ENCODE data around the gene ST6GALNAC3. TPM values are rescaled to one million over a fixed set of nuclear protein-coding genes. Genes with fewer than 3 reads are reported as not detected.
"Not testable (repeated sequence)": the region's sequence is repeated elsewhere in the genome, so short reads cannot be mapped to it uniquely, and the experiment has no call there.

ST6GALNAC3 gene
- total RNA-seq, 2 donors from 2014 or later = 6.3 to 7.6 TPM

GRCh38 chr1:76048219-76048618, 26.3 kb upstream of the ST6GALNAC3 start:
- WGBS, 2 experiments (ENCODE audit: insufficient coverage in 1 of 2, insufficient read length in 1 of 2) = 74% methylated on average over 1 of the region's 1 CpG; no CpG with 5 or more reads in 1 of the 2 experiments
- no peaks in the 10 kb centered on the region for H3K27me3 ChIP-seq (ENCODE audit: control insufficient read depth, insufficient read depth, low read length, poor library complexity, severe bottlenecking)
- no peak overlapping the region for H3K9ac ChIP-seq (ENCODE audit: extremely low read depth, low read length, poor library complexity, severe bottlenecking)
- TF ChIP-seq CTCF (conservative IDR thresholded peaks at IDR 0.05) = no peak
- no peak overlapping the region for H3K4me3 ChIP-seq (ENCODE audit: low read length)
- no peaks in the 10 kb centered on the region for H3K9me3 ChIP-seq (ENCODE audit: control insufficient read depth, low read length)
- no peak overlapping the region for H3K27ac ChIP-seq (ENCODE audit: low read depth, low read length)
- no peaks in the 10 kb centered on the region for H3K9me3 Mint-ChIP-seq
- no peak overlapping the region for H3K27ac Mint-ChIP-seq
- H3K36me3 Mint-ChIP-seq (ENCODE audit: low read depth) = no peaks in the 10 kb centered on the region
- H3K36me3 ChIP-seq (ENCODE audit: control insufficient read depth, insufficient read depth, low read length) = no peaks in the 10 kb centered on the region
- peaks cover 9% of the 10 kb centered on the region for H3K4me1 Mint-ChIP-seq
- no peak overlapping the region for H3K4me3 Mint-ChIP-seq
- H3K4me1 ChIP-seq (ENCODE audit: control insufficient read depth, insufficient read depth, low read length) = no peaks in the 10 kb centered on the region
- no peaks in the 10 kb centered on the region for H3K27me3 Mint-ChIP-seq (ENCODE audit: insufficient read depth)
- no peak for DNase-seq

- H3K36me3 Mint-ChIP-seq (ENCODE audit: low read depth) = no peaks in the 10 kb centered on the region
- no peak overlapping the region for H3K9ac ChIP-seq (ENCODE audit: extremely low read depth, low read length, poor library complexity, severe bottlenecking)
- peaks cover 10% of the 10 kb centered on the region for H3K4me1 Mint-ChIP-seq
- no peaks in the 10 kb centered on the region for H3K27me3 ChIP-seq (ENCODE audit: control insufficient read depth, insufficient read depth, low read length, poor library complexity, severe bottlenecking)
- H3K36me3 ChIP-seq (ENCODE audit: control insufficient read depth, insufficient read depth, low read length) = no peaks in the 10 kb centered on the region
- no peak overlapping the region for H3K27ac Mint-ChIP-seq
- no peak overlapping the region for H3K4me3 ChIP-seq (ENCODE audit: low read length)
- no peaks in the 10 kb centered on the region for H3K27me3 Mint-ChIP-seq (ENCODE audit: insufficient read depth)
- DNase-seq = no peak
- H3K9me3 Mint-ChIP-seq = no peaks in the 10 kb centered on the region
- no peak overlapping the region for H3K27ac ChIP-seq (ENCODE audit: low read depth, low read length)
- no peak for TF ChIP-seq CTCF (conservative IDR thresholded peaks at IDR 0.05)
- no peak overlapping the region for H3K4me3 Mint-ChIP-seq
- H3K9me3 ChIP-seq (ENCODE audit: control insufficient read depth, low read length) = no peaks in the 10 kb centered on the region
- WGBS, 2 experiments (ENCODE audit: insufficient coverage in 1 of 2, insufficient read length in 1 of 2) = 77 to 100% methylated on average over 1 of the region's 1 CpG
- H3K4me1 ChIP-seq (ENCODE audit: control insufficient read depth, insufficient read depth, low read length) = no peaks in the 10 kb centered on the region
These were observed 25.6 kb upstream of the ST6GALNAC3 start for GRCh38 chr1:76048926-76049325.

- no peak overlapping the region for H3K27ac Mint-ChIP-seq
These were observed 25.0 kb upstream of the ST6GALNAC3 start for GRCh38 chr1:76049498-76049897.

GRCh38 chr1:76050073-76050472, 24.5 kb upstream of the ST6GALNAC3 start:
- not testable (repeated sequence) for H3K9me3 ChIP-seq (ENCODE audit: control insufficient read depth, low read length); H3K27me3 Mint-ChIP-seq (ENCODE audit: insufficient read depth); H3K4me1 ChIP-seq (ENCODE audit: control insufficient read depth, insufficient read depth, low read length); H3K4me3 ChIP-seq (ENCODE audit: low read length); H3K27ac Mint-ChIP-seq; H3K9me3 Mint-ChIP-seq; DNase-seq; H3K4me3 Mint-ChIP-seq; H3K27me3 ChIP-seq (ENCODE audit: control insufficient read depth, insufficient read depth, low read length, poor library complexity, severe bottlenecking); H3K36me3 Mint-ChIP-seq (ENCODE audit: low read depth); H3K9ac ChIP-seq (ENCODE audit: extremely low read depth, low read length, poor library complexity, severe bottlenecking); H3K27ac ChIP-seq (ENCODE audit: low read depth, low read length); H3K36me3 ChIP-seq (ENCODE audit: control insufficient read depth, insufficient read depth, low read length)
- WGBS, 2 experiments (ENCODE audit: insufficient coverage in 1 of 2, insufficient read length in 1 of 2) = 67% methylated on average over 1 of the region's 3 CpGs; no CpG with 5 or more reads in 1 of the 2 experiments
- H3K4me1 Mint-ChIP-seq = peaks cover 10% of the 10 kb centered on the region

More at GRCh38 chr1:76049498-76049897, 25.0 kb upstream of the ST6GALNAC3 start:
- no peak overlapping the region for H3K4me3 ChIP-seq (ENCODE audit: low read length)
- no peaks in the 10 kb centered on the region for H3K9me3 ChIP-seq (ENCODE audit: control insufficient read depth, low read length)
- Mint-ChIP-seq H3K36me3 (ENCODE audit: low read depth) (no peaks in the 10 kb centered on the region), H3K27me3 (ENCODE audit: insufficient read depth) (no peaks in the 10 kb centered on the region), H3K4me1 (peaks cover 10% of the 10 kb centered on the region), H3K9me3 (no peaks in the 10 kb centered on the region), H3K4me3 (no peak overlapping the region)
- no peak overlapping the region for H3K9ac ChIP-seq (ENCODE audit: extremely low read depth, low read length, poor library complexity, severe bottlenecking)
- WGBS, 2 experiments (ENCODE audit: insufficient coverage in 1 of 2, insufficient read length in 1 of 2) = 40 to 76% methylated on average over 1 to 4 of the region's 4 CpGs
- no peak overlapping the region for H3K27ac ChIP-seq (ENCODE audit: low read depth, low read length)
- H3K27me3 ChIP-seq (ENCODE audit: control insufficient read depth, insufficient read depth, low read length, poor library complexity, severe bottlenecking) = no peaks in the 10 kb centered on the region
- DNase-seq = no peak
- H3K36me3 ChIP-seq (ENCODE audit: control insufficient read depth, insufficient read depth, low read length) = no peaks in the 10 kb centered on the region
- no peaks in the 10 kb centered on the region for H3K4me1 ChIP-seq (ENCODE audit: control insufficient read depth, insufficient read depth, low read length)
- no peak for TF ChIP-seq CTCF (conservative IDR thresholded peaks at IDR 0.05)
